Esophagus squamous epithelium (tissue), 4 donors: ENCODE results near the gene TXNDC2.

Experiments
- CTCF ChIP-seq, 6 experiments: fragments of 450-650 bp in 4 of 6; fragments of 200-600 bp in 2 of 6; sonication (generic) in 2 of 6; IDR thresholded peaks; one replicate each; pipeline ENCODE4 v1.5.1; 2016 to 2019; ENCODE audit warnings: antibody characterized with exemption in 6 of 6, mild to moderate bottlenecking in 4 of 6, moderate library complexity in 4 of 6
- POLR2A ChIP-seq, 4 donors: fragments of 450-650 bp; IDR thresholded peaks; one replicate each; pipeline ENCODE4 v1.6.1; 2017; ENCODE audit warnings: antibody characterized with exemption in 4 of 4, mild to moderate bottlenecking in 4 of 4, moderate library complexity in 3 of 4

DNA sequence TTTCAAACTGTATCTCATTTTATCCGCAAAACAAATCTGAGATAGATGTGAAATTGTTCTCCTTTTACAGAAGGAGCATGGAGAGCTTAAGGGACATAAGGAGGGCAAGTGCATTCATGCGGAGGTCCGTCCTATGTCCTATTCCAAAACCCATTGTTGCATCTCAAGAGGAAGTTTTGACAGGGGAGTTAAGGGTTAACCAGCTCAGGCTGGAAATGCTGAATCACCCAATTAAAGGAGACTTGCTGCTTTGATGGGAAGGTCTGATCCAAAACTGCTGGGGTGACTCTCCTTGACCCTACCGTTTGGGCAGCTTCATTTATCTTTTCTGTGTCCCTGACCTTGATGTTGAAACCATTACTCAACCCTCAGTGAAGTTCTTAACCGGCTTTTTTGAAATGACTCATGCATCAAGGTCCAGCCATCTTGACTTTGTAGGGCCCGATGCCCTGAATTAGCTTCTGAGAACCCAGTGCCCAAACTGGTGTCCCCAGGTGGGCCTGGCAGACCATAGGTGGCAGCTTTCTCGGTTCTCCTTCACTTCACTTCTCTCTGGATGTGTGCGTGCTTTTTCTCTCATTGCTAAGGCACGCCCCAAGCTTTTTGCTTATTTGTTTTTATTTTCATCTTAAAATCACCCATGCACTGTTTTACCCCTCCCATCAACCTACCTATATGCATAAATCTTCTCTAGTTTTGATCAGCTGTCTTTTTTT, 15.9 kb upstream of the TXNDC2 start:
- TF ChIP-seq CTCF (IDR thresholded peaks at IDR 0.05) (no peak), POLR2A (IDR thresholded peaks at IDR 0.05) (no peak)
